HUES64 (cell line): ENCODE results near the gene PRRT3.
A peak's percentile ranks its signal among the peaks of the same experiment; 100 is the strongest.

ENCODE experiments used
- H3K27ac ChIP-seq: 2 replicates; pipeline ENCODE4 v1.7.0; 2013; ENCODE audit warnings: low read depth, low read length, inconsistent platforms
- H3K27me3 ChIP-seq: 2 replicates; pipeline ENCODE4 v1.6.1; 2013; ENCODE audit warnings: mild to moderate bottlenecking, low read length; ENCODE audit not compliant: insufficient read depth
- H3K36me3 ChIP-seq: 2 replicates; pipeline ENCODE4 v1.6.1; 2013; ENCODE audit warnings: mild to moderate bottlenecking, low read length; ENCODE audit not compliant: insufficient read depth
- H3K4me1 ChIP-seq: 2 replicates; pipeline ENCODE4 v1.6.1; 2013; ENCODE audit warnings: mild to moderate bottlenecking, low read length, moderate library complexity; ENCODE audit not compliant: insufficient read depth
- H3K4me3 ChIP-seq: 2 replicates; pipeline ENCODE4 v1.5.1; 2013; ENCODE audit warnings: mild to moderate bottlenecking, low read length, moderate library complexity
- H3K9ac ChIP-seq: 2 replicates; pipeline ENCODE4 v1.6.1; 2013; ENCODE audit warnings: mild to moderate bottlenecking, low read depth, low read length
- H3K9me3 ChIP-seq: 2 replicates; pipeline ENCODE4 v1.6.1; 2013; ENCODE audit warnings: low read depth, low read length; ENCODE audit not compliant: insufficient read depth
- WGBS: fragments of 150-250, 120-280 bp; methylation state at CpG from one replicate; pipeline ENCODE4 v1.1.7; 2013; ENCODE audit warnings: missing lambda C conversion rate; 5-methylcytosine and 5-hydroxymethylcytosine counted together

The PRRT3 gene

DNA sequence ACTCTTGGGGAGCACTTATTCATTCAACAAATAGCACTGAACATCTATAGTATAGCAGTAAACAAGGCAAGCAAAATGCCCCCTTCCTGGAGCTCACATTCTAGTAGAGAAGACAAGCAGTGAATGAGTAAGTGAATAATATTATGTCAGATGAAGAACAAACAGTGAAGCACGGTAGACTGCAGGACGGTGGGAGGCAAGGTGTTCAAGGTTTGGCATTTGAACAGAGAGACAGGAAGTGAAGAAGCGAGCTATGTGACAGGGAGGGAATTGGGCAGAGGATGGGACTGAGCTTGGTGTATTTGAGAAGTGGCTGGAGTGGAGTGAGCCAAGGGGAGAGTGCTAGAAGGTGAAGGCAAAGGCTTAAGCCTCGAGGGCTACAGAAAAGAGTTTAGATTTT lies 17.2 kb downstream of the PRRT3 start:
- WGBS: 73% methylated on average over 4 of the region's 4 CpGs
- Histone ChIP-seq H3K27ac (no peak overlapping the region), H3K4me1 (no peaks in the 10 kb centered on the region), H3K4me3 (no peak overlapping the region), H3K36me3 (peaks cover 4% of the 10 kb centered on the region; the same call in 1 of the 2 replicates), H3K27me3 (no peaks in the 10 kb centered on the region), H3K9me3 (no peaks in the 10 kb centered on the region), H3K9ac (no peak overlapping the region)

DNA sequence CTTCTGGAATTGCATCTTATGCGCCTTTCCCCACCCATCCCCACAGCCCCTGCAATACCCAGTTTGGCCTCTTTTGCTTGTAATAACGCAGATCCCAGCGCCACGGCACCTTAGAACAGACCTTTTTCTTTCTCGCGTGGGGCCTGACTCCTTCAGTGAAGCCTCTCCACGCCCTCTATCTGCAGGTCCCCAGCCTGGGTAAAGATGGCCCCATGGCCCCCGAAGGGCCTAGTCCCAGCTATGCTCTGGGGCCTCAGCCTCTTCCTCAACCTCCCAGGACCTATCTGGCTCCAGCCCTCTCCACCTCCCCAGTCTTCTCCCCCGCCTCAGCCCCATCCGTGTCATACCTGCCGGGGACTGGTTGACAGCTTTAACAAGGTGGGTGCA lies 18.0 kb downstream of the PRRT3 start:
- H3K9ac ChIP-seq: peak overlapping the region; percentile 75
- 37% methylated on average over 11 of the region's 11 CpGs for whole genome bisulfite sequencing
- no peaks in the 10 kb centered on the region for H3K9me3 ChIP-seq
- peak overlapping the region; percentile 73 for H3K4me3 ChIP-seq
- H3K4me1 ChIP-seq: no peaks in the 10 kb centered on the region
- no peak overlapping the region for H3K27ac ChIP-seq
- peaks cover 4% of the 10 kb centered on the region; the same call in 1 of the 2 replicates for H3K36me3 ChIP-seq
- no peaks in the 10 kb centered on the region for H3K27me3 ChIP-seq

DNA sequence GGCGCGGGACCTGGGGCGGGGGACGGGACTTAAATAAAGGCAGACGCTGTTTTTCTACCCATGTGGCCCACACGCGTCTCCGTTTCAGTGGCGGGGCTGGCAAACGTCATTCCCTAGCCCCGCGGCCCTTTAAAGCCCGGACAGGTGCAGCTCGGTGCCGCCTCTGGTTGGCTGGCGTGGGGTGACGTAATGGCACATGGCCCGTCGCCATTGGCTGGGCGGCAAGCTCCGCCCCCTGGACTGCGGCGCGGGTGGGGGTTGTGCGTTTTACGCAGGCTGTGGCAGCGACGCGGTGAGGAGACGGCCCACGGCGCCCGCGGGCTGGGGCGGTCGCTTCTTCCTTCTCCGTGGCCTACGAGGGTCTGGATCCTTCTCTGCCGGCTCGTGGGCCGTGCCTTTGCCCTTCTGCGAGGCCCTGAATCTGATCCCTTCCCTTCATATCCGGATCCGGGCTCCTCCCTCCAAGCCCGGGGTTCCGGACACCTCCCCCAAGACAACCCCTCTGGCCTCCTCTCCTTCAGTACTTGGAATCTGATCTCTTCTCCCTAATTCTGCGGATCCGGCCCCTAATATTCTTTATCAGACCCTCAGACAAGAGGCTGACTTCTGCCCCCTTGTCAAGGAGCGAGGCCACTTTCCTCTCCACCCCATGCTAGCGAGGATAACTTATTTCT lies 18.5 kb downstream of the PRRT3 start, which contains the start of gene CRELD1:
TSS of gene CRELD1 (plus strand) at position 274 of the 674 bp plus-strand sequence. CDS start 605 bp downstream, outside the sequence.
- H3K27me3 ChIP-seq: no peaks in the 10 kb centered on the region
- no peaks in the 10 kb centered on the region for H3K4me1 ChIP-seq
- no peaks in the 10 kb centered on the region for H3K9me3 ChIP-seq
- WGBS: 1% methylated on average over 50 of the region's 50 CpGs
- peak within 1 kb of the TSS; percentile 75 for H3K9ac ChIP-seq
- H3K36me3 ChIP-seq: peaks cover 4% of the 10 kb centered on the region; the same call in 1 of the 2 replicates
- H3K4me3 ChIP-seq: peak within 1 kb of the TSS; percentile 73
- peak within 1 kb of the TSS; percentile 62; the same call in 1 of the 2 replicates for H3K27ac ChIP-seq

DNA sequence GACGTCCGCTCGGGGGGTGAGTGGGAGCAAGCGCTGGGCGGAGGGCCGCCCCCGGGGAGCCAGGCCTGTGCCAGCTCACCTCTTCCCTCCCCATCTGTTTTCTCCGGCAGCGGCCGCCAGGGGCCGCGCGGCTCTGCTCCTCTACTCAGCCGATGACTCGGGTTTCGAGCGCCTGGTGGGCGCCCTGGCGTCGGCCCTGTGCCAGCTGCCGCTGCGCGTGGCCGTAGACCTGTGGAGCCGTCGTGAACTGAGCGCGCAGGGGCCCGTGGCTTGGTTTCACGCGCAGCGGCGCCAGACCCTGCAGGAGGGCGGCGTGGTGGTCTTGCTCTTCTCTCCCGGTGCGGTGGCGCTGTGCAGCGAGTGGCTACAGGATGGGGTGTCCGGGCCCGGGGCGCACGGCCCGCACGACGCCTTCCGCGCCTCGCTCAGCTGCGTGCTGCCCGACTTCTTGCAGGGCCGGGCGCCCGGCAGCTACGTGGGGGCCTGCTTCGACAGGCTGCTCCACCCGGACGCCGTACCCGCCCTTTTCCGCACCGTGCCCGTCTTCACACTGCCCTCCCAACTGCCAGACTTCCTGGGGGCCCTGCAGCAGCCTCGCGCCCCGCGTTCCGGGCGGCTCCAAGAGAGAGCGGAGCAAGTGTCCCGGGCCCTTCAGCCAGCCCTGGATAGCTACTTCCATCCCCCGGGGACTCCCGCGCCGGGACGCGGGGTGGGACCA lies 19.2 kb downstream of the PRRT3 start:
- under 1% methylated on average over 77 of the region's 77 CpGs for WGBS
- Histone ChIP-seq H3K27me3 (no peaks in the 10 kb centered on the region), H3K9me3 (no peaks in the 10 kb centered on the region), H3K4me1 (no peaks in the 10 kb centered on the region), H3K36me3 (peaks cover 4% of the 10 kb centered on the region; the same call in 1 of the 2 replicates), H3K9ac (peak overlapping the region; percentile 72), H3K27ac (peak overlapping the region; percentile 60; the same call in 1 of the 2 replicates), H3K4me3 (peak overlapping the region; percentile 73)

DNA sequence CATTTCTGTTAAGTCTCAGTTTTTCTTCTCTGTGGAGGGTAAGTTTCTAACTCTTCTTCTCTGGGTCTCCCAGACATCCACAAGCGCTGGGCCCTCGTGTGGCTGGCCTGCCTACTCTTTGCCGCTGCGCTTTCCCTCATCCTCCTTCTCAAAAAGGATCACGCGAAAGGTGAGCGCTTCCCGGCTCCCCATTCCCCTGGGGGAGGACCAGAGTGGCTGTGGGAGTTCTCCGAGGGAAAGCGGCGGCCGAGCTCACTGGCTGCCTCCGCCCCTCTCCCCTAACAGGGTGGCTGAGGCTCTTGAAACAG lies 19.7 kb downstream of the PRRT3 start:
- peaks cover 4% of the 10 kb centered on the region; the same call in 1 of the 2 replicates for H3K36me3 ChIP-seq
- H3K9me3 ChIP-seq: no peaks in the 10 kb centered on the region
- no peaks in the 10 kb centered on the region for H3K27me3 ChIP-seq
- 12% methylated on average over 13 of the region's 13 CpGs for WGBS
- no peak overlapping the region for H3K27ac ChIP-seq
- H3K4me1 ChIP-seq: no peaks in the 10 kb centered on the region
- peak overlapping the region; percentile 73 for H3K4me3 ChIP-seq
- H3K9ac ChIP-seq: peak overlapping the region; percentile 60

DNA sequence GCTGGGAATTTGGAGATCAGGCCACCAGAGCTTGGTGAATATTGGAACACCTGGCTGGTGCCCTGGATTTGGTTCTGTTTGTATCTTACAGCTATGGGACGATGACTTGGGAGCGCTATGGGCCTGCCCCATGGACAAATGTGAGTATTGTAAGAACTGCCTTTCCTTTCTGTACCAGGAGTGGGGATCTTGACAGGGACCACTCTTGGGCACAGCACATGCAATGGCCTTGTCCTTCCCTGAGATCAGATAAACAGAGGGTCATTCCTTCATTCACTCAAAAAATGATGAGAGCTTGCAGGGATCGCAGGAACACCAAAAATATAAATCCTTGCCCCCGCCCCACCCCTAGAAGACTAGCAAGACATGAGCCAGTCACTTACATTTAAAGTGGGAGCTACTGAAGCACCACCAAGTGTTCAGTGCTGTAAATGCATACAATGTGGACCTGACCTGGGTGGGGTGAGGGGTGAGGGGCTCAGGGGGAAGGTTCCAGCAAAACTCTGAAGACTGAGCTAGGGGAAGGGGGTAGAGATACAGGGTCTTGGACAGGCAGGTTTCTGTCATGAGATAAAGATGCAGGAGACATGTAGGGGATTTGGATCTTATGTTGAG lies 21.3 kb downstream of the PRRT3 start:
- no peaks in the 10 kb centered on the region for H3K27me3 ChIP-seq
- WGBS: 96% methylated on average over 4 of the region's 4 CpGs
- no peak overlapping the region for H3K9ac ChIP-seq
- H3K36me3 ChIP-seq: 0 out of 2 replicates have a peak, but pooled peaks cover under 1% of the 10 kb centered on the region
- H3K4me1 ChIP-seq: no peaks in the 10 kb centered on the region
- H3K9me3 ChIP-seq: no peaks in the 10 kb centered on the region
- no peak overlapping the region for H3K27ac ChIP-seq
- no peak overlapping the region for H3K4me3 ChIP-seq

DNA sequence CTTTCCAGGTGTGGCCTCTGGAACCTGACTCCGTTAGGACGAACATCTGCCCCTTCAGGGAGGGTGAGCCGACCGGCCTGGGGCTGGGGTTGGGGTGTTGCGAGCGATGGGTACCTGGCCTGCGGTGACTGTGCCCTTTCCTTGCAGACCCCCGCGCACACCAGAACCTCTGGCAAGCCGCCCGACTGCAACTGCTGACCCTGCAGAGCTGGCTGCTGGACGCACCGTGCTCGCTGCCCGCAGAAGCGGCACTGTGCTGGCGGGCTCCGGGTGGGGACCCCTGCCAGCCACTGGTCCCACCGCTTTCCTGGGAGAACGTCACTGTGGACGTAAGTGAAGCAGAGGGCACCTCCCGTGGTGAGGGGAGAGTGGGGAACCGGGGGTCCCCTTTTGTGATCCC lies 24.1 kb downstream of the PRRT3 start:
- Histone ChIP-seq H3K27me3 (no peaks in the 10 kb centered on the region), H3K27ac (no peak overlapping the region), H3K4me3 (no peak overlapping the region), H3K4me1 (no peaks in the 10 kb centered on the region), H3K9me3 (no peaks in the 10 kb centered on the region), H3K36me3 (no peaks in the 10 kb centered on the region), H3K9ac (no peak overlapping the region)
- whole genome bisulfite sequencing: 91% methylated on average over 23 of the region's 23 CpGs

DNA sequence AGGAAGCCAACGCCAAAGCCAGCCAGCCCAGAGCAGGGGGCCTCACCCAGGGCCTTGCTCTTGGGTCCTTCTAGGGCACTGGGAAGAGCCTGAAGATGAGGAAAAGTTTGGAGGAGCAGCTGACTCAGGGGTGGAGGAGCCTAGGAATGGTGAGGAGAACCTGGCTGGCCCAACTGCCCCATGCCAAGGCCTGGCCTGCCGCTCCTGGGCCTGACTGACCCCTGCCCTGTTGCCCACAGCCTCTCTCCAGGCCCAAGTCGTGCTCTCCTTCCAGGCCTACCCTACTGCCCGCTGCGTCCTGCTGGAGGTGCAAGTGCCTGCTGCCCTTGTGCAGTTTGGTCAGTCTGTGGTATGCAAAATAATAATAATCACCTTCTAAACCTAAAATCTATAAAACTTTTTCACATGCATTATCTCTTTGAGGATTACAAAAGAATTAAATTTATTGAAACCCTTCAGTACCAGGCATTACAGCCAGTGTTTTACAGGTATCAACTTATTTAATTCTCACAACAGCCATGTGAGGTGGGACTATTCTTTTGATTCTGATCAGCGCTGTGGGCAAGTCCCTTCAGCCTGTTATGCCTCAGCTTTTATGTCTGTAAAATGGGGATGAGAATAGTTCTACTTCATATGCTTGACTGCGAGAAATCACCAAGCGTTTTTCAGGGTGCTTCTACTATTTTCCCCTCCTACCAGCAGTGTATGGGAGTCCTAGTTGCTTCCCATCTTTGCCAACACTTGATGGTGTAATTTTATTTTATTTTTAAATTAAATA lies 33.8 kb downstream of the PRRT3 start:
- Histone ChIP-seq H3K27me3 (peaks cover 18% of the 10 kb centered on the region), H3K9me3 (no peaks in the 10 kb centered on the region), H3K4me1 (peaks cover 6% of the 10 kb centered on the region; the same call in 1 of the 2 replicates), H3K9ac (no peak overlapping the region), H3K4me3 (no peak overlapping the region), H3K27ac (no peak overlapping the region), H3K36me3 (no peaks in the 10 kb centered on the region)
- 93% methylated on average over 7 of the region's 8 CpGs for WGBS

DNA sequence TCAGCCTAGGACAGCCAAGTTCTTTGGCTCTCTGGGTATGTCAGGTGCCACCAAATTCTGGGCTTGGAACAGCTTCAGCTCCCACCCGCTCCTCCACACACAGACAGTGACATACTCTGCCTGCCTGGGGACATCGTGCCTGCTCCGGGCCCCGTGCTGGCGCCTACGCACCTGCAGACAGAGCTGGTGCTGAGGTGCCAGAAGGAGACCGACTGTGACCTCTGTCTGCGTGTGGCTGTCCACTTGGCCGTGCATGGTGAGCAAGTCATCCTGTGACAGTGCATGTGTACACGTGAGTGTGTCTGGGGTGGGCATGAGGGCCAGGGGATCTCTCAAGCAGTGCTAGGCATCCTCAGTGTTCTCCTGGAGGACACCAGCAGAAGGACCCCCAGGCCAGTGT lies 34.4 kb downstream of the PRRT3 start:
- no peaks in the 10 kb centered on the region for H3K9me3 ChIP-seq
- H3K9ac ChIP-seq: no peak overlapping the region
- H3K27ac ChIP-seq: no peak overlapping the region

DNA sequence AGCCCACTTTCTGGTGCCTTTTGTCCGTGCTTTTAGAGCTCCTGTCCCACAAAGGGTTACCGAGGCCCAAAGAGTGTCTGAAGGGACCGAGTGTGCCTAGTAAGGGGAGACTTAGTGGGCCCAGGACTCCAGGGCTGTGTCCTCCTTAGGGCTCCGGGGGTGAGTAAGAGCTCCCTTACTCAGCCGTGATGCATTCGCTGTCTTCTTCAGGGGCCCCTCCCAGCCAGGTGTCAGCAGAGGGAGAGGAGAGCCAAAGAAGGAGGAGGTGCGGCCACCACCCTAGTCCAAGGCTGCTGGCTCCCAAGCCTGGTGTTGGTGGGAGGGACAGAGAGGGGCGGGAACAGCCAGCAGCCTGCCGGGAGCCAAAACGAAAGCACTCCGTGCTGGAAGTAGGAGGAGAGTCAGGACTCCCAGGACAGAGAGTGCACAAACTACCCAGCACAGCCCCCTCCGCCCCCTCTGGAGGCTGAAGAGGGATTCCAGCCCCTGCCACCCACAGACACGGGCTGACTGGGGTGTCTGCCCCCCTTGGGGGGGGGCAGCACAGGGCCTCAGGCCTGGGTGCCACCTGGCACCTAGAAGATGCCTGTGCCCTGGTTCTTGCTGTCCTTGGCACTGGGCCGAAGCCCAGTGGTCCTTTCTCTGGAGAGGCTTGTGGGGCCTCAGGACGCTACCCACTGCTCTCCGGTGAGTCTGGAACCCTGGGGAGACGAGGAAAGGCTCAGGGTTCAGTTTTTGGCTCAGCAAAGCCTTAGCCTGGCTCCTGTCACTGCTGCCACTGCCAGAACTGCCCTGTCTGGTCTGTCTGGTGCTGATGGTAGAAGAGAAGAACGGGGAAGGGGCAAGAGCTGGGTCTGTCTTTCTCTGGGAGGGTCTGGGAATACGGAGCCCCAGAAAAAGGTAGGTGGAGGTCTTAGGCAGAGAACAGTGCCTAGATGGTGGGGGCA lies 35.2 kb downstream of the PRRT3 start, which contains the start of gene IL17RC:
TSS of gene IL17RC (plus strand) at position 365 of the 947 bp plus-strand sequence. CDS start at position 583, 218 bp downstream.
- H3K9ac ChIP-seq: peak within 1 kb of the TSS; percentile 78
- WGBS: 27% methylated on average over 19 of the region's 19 CpGs
- no peaks in the 10 kb centered on the region for H3K9me3 ChIP-seq
- peak within 1 kb of the TSS; percentile 63 for H3K4me3 ChIP-seq
- peaks cover 6% of the 10 kb centered on the region; the same call in 1 of the 2 replicates for H3K4me1 ChIP-seq
- H3K27ac ChIP-seq: peak within 1 kb of the TSS; percentile 23; the same call in 1 of the 2 replicates
- H3K36me3 ChIP-seq: no peaks in the 10 kb centered on the region
- H3K27me3 ChIP-seq: peaks cover 18% of the 10 kb centered on the region

More for the DNA sequence above, 34.4 kb downstream of the PRRT3 start:
- Histone ChIP-seq H3K4me3 (no peak overlapping the region), H3K4me1 (peaks cover 6% of the 10 kb centered on the region; the same call in 1 of the 2 replicates), H3K27me3 (peaks cover 18% of the 10 kb centered on the region), H3K36me3 (no peaks in the 10 kb centered on the region)
- 95% methylated on average over 10 of the region's 10 CpGs for WGBS
